GM18870 (cell line): ENCODE measurements around the gene GALP.
"Not testable (repeated sequence)": the region's sequence is repeated elsewhere in the genome, so short reads cannot be mapped to it uniquely, and the experiment has no call there.

Source experiments
- ATAC-seq: cut with Tn5 transposase; IDR thresholded peaks from one replicate; pipeline ENCODE4 v1.9.1; 2021; ENCODE audit warnings: moderate library complexity; ENCODE audit not compliant: unreplicated experiment

The GALP gene

DNA sequence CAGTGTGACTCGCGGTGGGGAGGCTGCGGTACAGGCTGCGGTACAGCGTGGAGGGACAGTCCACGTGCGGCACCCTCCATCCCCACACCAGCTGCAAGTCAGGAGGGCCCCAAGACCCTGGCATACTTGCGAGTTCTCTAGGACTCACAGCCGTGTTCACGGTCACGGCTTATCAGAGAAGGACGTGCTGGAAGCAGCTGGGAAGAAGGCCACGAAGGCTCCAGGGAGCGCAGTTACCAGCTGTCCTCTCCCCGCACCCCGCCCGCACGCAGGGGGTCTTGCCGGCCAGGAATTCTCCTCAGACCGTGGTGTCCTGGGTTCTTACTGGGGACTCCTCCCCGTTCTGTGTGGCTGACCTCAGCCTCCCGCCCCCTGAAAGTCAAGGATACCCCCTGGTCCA, 28.5 kb upstream of the GALP start:
- ATAC-seq: no peak

DNA sequence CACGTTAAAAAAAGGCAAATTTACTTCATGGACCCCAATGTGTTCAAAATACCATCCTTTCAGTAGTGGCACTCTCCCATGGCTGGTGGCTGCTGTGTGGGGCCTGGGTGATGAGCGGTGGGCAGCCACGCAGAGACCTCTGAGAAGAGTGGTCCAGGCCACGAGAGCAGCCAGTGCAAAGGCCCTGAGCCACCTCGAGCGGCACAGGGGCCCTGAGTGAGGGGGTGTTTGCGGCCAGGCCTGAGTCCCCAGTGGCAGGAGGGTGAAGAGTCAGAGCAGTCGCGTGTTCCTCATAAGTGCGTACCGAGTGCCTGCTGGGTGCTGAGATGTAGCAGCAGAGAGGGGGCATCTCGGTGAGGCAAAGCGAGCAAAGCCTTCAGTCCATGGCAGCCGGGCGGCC, 27.7 kb upstream of the GALP start:
- no peak for ATAC-seq

- not testable (repeated sequence) for ATAC-seq
Observed at GRCh38 chr19:56148955-56149655, 26.7 kb upstream of the GALP start.

DNA sequence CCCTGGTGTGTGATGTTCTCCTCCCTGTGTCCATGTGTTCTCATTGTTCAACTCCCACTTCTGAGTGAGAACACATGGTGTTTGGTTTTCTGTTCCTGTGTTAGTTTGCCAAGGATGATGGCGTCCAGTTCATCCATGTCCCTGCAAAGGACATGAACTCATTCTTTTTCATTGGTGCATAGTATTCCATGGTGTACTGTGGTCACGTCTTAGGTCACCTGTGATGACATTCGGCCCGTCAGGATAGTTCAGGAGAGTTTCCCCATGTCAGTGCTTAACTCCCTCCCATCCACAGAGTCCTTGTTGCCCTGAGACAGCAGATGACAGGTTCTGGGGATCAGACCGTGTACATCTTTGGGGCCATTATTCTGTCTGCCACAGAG, 26.2 kb upstream of the GALP start:
- no peak for ATAC-seq

GRCh38 chr19:56150358-56150757, 25.4 kb upstream of the GALP start:
- ATAC-seq: no peak

- ATAC-seq: no peak
Observed at GRCh38 chr19:56152644-56153043, 23.2 kb upstream of the GALP start.

GRCh38 chr19:56153507-56153906, 22.3 kb upstream of the GALP start:
- no peak for ATAC-seq

DNA sequence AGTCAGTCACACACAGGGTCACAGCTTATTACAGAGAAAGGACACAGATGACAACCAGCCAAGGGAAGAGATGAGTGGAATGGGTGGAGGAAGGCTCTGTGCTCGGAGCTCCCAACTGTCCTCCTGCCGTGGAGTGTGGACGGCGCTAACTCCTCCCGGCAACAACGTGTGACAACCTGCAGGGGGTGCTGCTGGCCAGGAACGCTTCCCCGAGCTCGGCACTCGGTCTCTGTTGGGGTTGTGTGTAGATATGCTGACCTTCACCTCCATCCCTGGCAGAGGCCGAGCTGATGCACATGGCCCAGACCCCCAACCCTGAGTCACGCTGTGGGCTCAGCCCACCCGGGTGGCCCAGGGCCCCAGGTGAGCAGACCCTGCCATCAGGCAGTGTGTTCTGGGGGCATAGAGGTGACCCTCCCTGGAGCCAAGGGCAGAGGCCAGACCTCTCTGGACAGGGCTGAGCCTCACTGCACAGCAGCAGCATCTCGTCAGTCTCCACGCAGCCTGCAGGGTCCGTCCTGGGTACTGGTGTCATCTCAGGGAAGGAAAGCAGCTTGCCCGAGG, 20.6 kb upstream of the GALP start:
- ATAC-seq: no peak

- no peak for ATAC-seq
Observed at GRCh38 chr19:56156768-56157167, 19.0 kb upstream of the GALP start.

DNA sequence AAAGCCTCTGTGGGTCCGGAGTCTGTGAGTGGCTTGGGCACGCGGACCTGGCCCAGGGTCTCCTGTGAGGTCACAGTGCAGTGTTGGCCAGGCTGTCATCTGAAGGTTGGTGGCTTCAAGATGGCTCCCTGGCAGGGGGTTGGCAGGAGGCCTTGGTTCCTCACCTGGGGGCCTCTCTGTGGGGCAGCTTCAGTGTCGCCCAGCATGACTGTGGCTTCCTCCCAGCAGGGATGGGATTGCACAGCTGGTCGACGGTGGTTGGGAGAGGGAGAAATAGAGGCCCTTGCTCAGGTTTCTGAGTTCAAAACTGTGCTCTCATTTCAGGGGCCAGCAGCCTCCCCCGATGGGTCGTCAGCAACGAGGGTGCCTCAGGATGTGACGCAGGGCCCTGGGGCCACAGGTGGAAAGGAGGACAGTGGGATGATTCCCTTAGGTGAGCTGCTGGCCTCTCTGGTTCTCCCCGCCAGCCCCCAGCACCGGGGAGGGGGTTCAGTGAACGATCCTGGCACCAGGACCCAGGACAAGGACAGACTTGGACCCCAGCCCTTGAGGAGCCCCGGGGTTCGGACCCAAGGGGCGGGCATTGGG, 17.5 kb upstream of the GALP start:
- ATAC-seq: no peak

- ATAC-seq: no peak
Observed at GRCh38 chr19:56159009-56159559, 16.7 kb upstream of the GALP start.

GRCh38 chr19:56159622-56160271, 16.1 kb upstream of the GALP start:
- no peak for ATAC-seq

DNA sequence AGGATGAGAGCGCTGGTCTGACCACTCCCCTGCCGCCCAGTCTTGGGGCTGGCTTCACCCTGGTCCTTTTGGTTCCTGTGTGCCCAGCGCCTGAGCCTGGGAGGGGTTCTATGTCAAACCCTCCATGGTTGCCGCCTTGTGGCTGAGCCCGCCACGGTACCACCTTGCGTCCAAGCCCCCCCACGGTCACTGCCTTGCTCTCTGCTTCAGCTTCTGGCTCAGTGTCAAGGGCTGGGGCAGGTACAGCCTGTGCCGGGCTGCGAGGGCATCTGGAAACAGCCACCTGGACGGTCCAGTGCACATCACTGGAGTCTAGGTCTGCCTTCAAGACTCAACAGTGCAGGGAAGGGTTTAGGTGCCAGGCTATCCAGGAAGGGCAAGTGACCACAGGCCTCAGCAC, 14.3 kb upstream of the GALP start:
- ATAC-seq: no peak

GRCh38 chr19:56162258-56162657, 13.6 kb upstream of the GALP start:
- no peak for ATAC-seq

- ATAC-seq: no peak
Observed at GRCh38 chr19:56163097-56163496, 12.7 kb upstream of the GALP start.

- no peak for ATAC-seq
Observed at GRCh38 chr19:56167064-56167578, 8.7 kb upstream of the GALP start.

- ATAC-seq: no peak
Observed at GRCh38 chr19:56170261-56170660, 5.5 kb upstream of the GALP start.

GRCh38 chr19:56174086-56174485, 1.7 kb upstream of the GALP start:
- no peak for ATAC-seq

GRCh38 chr19:56174550-56174949, 1.3 kb upstream of the GALP start:
- ATAC-seq: no peak

- not testable (repeated sequence) for ATAC-seq
Observed at GRCh38 chr19:56176310-56176709, 502 bp downstream of the GALP start.

- ATAC-seq: no peak
Observed at GRCh38 chr19:56176881-56177280, 1.1 kb downstream of the GALP start.
